Non-pigmented ciliary epithelial cell (primary cell): Measurements from ENCODE around the gene ETV3.

ENCODE experiments used
- DNase-seq: peaks from one replicate; pipeline ENCODE4 v3.0.0-alpha.2; 2010; ENCODE audit warnings: low read depth

Gene ETV3

DNA sequence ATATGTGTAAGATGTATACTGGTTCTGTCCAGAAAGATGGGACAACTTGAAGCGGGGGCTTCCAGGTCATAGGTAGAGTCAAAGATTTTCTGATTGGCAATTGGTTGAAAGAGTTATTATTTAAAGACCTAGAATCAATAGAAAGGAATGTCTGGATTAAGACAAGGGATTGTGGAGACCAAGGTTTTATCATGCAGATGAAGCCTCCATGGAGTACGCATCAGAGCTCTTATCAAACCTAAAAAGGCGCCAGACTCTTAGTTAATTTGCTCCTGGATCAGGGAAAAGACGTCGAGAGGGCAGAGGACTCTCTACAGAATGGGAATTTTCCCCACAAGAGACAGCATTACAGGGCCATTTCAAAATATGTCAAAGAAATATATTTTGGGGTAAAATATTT lies 23.7 kb upstream of the ETV3 start:
- no peak for DNase-seq

- no peak for DNase-seq
Observed at GRCh38 chr1:157158967-157159366, 20.8 kb upstream of the ETV3 start.

- DNase-seq: no peak
Observed at GRCh38 chr1:157157501-157158190, 19.5 kb upstream of the ETV3 start.

DNA sequence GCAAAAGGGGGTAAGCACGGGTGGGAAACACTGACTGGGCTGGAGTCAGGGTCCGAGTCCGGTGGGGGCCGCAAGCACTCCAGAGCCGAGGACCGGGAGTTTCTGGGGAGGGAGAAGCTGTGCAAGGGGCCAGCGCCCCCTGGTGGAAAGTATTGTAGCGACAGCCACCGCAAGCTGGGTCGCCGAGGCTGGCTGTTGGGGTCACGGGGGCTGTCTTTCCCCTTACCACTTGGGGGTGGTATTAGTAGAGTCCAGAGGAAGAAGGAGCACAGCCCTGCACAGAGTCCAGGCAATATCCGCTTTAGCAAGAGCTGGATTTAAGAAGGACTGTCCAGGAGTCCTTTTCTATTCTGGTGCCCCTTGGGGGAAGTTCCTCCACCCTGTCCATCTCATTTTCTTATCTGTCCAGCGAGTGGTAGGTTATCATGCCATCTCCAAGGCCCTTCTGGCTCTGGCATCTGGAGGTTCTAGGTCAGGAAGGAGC lies 17.9 kb upstream of the ETV3 start:
- no peak for DNase-seq

DNA sequence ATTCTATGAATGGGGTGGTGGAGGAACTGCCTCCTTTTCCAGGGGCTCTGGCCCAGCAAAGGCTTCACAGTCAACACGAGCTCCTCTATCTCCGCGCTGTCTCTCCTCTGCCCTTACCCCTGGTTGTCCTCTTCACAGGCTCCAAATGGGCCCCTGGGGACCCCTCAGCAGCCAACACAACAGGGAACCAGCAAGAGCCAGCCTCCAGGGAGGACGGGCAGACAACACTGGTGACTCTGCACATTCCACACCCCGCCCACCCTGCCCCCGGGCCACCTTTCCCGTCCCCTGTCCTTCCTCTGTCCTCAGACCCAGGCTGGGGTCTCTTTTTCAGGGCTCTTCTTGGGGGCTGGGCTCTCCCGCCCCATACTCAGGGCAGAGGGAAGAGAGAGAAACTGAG lies 17.5 kb upstream of the ETV3 start:
- DNase-seq: no peak

- no peak for DNase-seq
Observed at GRCh38 chr1:157154940-157155514, 16.8 kb upstream of the ETV3 start.

DNA sequence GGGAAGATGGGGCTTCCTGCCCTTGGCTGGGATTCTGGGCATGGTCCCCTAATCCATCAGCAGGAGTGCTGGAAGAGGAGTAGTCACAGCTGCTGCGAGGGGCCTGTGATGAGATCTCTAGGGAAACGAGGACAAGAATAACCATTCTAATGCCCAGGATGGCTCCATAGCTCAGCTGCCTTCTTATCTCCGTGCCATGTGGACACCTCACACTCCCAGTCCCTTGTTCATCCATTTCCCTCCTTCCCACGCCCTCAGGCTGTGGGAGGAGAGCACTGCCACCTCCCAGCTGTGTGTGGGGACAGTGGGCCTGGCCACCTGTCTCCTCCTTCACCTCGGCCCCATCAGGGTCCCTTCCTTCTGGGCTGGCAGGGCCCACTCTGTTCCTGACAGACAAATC lies 16.1 kb upstream of the ETV3 start:
- no peak for DNase-seq

DNA sequence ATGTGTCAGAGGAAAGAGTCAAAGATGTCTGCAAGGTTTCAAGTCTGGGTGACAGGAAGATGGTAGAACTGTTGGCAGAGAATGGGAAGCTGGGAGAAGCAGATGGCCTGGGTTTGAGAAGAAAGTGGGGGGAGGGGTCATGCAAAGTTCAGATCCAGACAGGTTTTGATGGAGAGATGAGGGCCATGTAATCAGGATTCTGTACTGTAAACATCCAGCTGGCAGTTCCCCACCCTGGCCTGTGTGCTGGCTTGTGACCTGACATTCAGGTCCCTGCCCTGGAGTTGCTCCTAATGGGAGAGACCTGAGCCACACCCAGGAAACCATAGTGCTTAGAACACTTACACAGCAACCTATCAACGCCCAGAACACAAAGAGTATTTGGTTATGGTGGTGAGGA lies 15.6 kb upstream of the ETV3 start:
- no peak for DNase-seq

DNA sequence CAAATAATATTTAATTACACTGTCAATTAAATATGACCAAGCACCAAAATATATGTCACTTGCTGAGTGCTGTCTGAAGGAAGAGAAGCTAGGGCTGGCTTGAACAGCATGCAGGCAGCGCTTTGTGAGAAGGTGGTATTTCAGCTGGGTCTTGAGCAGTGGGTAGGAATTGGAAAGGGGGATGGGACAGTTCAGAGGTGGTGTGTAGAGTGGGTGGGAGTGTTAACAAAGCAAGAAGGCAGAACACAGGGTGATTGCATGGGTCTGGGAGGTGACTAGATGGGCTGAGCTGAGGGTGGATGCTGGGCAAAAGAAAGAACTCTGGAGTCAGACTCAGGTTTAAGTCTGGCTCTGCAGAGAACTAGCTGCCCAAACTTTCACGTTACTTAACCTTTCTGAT lies 14.3 kb upstream of the ETV3 start:
- no peak for DNase-seq

DNA sequence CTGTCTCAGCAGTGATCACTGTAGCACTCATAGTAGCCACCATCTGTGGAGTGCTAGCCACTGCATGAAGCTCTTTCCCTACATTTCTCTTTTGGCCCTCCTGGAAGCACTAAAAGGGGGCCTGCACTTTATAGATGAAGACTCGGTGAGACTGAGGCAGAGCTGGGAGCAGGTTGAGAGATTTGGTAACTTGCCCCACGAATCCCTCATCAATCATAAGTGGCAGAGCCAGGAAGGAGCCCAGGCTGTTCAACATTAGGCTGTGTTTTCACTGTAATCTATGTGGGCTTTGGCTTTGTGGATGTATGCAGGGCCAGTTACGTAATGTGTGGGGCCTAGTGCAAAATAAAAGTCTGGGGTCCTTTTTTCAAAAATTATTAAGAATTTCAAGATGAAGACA lies 13.3 kb upstream of the ETV3 start:
- no peak for DNase-seq

- DNase-seq: no peak
Observed at GRCh38 chr1:157151073-157151472, 12.9 kb upstream of the ETV3 start.

GRCh38 chr1:157150631-157151030 lies 12.4 kb upstream of the ETV3 start:
- DNase-seq: no peak

DNA sequence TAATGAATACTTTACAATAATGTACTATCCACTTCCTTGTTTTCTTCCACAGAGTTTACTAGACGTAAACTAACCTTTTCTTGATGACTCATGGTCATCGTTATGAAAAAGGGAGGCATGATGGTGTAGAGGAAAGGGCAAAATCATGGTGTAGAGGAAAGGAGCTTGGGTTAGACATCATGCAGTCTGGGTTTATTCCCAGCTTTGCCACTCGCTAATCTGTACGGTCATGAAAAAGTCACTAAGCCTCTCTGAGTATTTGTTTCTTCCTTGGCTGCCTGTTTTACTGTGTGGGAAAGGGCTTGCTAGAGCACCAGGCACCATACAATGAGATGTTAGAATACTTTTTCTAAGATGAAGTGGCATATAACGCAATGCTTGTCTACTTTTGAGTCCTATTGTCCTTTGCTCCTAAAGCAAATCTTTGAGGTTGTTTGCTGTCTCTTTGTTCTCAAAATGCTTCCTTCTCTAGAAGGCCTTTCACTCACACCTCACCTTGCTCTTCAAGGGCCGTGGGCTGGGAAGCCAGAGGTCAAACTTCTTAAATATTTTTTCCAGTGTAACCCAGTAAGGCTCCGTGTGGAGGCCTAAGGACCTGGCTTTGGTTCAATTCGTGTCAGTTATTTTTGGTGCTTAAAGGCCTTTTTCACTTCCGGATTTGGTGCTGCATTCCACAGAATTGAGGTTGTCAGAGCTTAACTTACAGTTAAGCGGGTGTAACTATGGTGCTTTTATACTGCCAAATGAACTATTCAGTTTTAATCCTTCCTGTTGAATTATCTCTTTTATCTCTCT lies 9.9 kb upstream of the ETV3 start:
- DNase-seq: no peak

DNA sequence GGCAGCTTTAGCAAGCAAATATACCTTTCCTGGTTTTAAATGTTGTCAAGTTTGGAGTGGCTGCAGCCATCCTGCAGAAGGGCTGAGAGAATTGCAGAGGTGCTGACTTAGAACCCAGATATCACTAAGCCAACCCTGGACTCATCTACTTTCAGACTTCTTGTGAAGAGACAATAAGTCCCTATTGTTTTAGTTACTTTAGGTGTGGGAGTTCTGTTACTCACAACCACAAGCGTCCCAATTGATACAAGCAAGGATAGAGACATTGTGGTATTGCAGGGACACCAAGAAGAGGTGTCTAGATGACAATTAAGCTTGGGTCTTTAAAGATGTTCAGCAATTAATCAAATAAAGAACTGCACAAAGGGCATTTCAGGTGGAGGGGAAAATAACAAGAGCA lies 8.8 kb upstream of the ETV3 start:
- no peak for DNase-seq

- no peak for DNase-seq
Observed at GRCh38 chr1:157146244-157146643, 8.0 kb upstream of the ETV3 start.

DNA sequence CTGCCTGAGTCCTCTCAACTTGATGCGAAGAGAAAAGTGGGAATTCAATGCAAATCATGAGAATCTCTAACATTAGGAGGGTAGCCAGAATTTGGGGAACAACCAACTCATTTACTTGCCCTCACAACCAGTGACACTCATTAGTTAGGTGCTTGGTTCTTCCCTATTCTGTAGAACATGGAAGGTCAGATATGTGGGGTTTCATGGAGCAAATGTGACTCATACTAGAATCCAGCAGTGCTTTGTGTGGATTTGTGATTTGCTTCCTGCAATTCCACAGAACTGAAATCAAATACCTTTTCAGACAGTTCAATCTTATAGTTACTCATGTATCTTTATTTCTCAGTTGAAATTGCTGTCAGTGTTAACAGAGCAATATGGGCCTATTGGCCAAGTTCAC lies 6.9 kb upstream of the ETV3 start:
- DNase-seq: no peak

- DNase-seq: no peak
Observed at GRCh38 chr1:157144509-157144908, 6.3 kb upstream of the ETV3 start.

GRCh38 chr1:157142765-157143423 lies 4.7 kb upstream of the ETV3 start:
- DNase-seq: no peak

DNA sequence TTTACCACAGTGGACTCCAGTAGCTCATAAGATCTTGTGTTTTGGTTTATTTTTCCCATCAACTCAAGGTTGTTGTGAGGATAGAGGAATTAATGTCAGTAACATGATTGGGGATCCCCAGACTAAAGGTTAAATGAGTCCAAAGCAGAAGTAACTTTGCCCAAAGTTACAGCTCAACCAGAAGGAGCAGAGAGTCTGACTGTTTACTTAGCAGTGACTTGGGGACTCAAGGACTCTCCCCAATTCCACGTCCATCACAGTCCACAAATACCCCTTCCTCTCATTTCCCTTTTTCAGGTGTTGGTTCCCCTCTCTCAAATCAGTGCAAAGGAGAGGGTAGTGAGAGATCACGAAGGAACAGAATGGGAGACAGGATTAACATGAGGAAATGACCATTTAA lies 4.0 kb upstream of the ETV3 start:
- DNase-seq: no peak

GRCh38 chr1:157141212-157141855 lies 3.1 kb upstream of the ETV3 start:
- DNase-seq: no peak

- no peak for DNase-seq
Observed at GRCh38 chr1:157140063-157140588, 1.9 kb upstream of the ETV3 start.
